Trophoblast cell (in vitro differentiated cells and primary cell): ENCODE data around the gene NRAS.

ENCODE experiments used
- DNase-seq, 2 donors: peaks; one replicate each; pipeline ENCODE4 v3.0.0-alpha.2; 2016
- H2AFZ ChIP-seq: 2 replicates; pipeline ENCODE4 v1.6.1; 2013; ENCODE audit warnings: low read length, moderate library complexity, mild to moderate bottlenecking; ENCODE audit not compliant: insufficient read depth, poor library complexity
- H2AK5ac ChIP-seq: 2 replicates; pipeline ENCODE4 v1.6.1; 2013; ENCODE audit warnings: mild to moderate bottlenecking, low read length
- H2BK120ac ChIP-seq: 2 replicates; pipeline ENCODE4 v1.6.1; 2013; ENCODE audit warnings: low read length, mild to moderate bottlenecking, moderate library complexity; ENCODE audit not compliant: insufficient read depth, poor library complexity
- H2BK12ac ChIP-seq: 2 replicates; pipeline ENCODE4 v1.6.1; 2013; ENCODE audit warnings: mild to moderate bottlenecking, low read length, moderate library complexity
- H2BK5ac ChIP-seq: 2 replicates; pipeline ENCODE4 v1.6.1; 2013; ENCODE audit warnings: low read length, low read depth, moderate library complexity, mild to moderate bottlenecking; ENCODE audit not compliant: poor library complexity
- H3K14ac ChIP-seq: 2 replicates; pipeline ENCODE4 v1.6.1; 2013; ENCODE audit warnings: mild to moderate bottlenecking, low read length
- H3K18ac ChIP-seq: 2 replicates; pipeline ENCODE4 v1.6.1; 2013; ENCODE audit warnings: mild to moderate bottlenecking, low read length
- H3K23ac ChIP-seq: 2 replicates; pipeline ENCODE4 v1.6.1; 2013; ENCODE audit warnings: low read length
- H3K27ac ChIP-seq: 2 replicates; pipeline ENCODE4 v1.5.1; 2013; ENCODE audit warnings: low read depth, mild to moderate bottlenecking, inconsistent platforms, low read length, moderate library complexity
- H3K27me3 ChIP-seq: 2 replicates; pipeline ENCODE4 v1.6.1; 2013; ENCODE audit warnings: inconsistent platforms, mild to moderate bottlenecking, low read length, moderate library complexity; ENCODE audit not compliant: insufficient read depth
- H3K36me3 ChIP-seq, 2 experiments: 1 replicate in 1 of 2; 2 replicates in 1 of 2; pipeline ENCODE4 v1.6.1; 2013; ENCODE audit warnings: low read length in 2 of 2, mild to moderate bottlenecking in 2 of 2, moderate library complexity in 1 of 2; ENCODE audit not compliant: insufficient read depth in 2 of 2, control insufficient read depth in 1 of 2
- H3K4ac ChIP-seq: 2 replicates; pipeline ENCODE4 v1.6.1; 2013; ENCODE audit warnings: low read depth, mild to moderate bottlenecking, low read length, moderate library complexity
- H3K4me1 ChIP-seq, 2 experiments: 1 replicate in 1 of 2; 2 replicates in 1 of 2; pipeline ENCODE4 v1.6.1; 2013; ENCODE audit warnings: low read length in 2 of 2, mild to moderate bottlenecking in 2 of 2, moderate library complexity in 1 of 2; ENCODE audit not compliant: insufficient read depth in 2 of 2, control insufficient read depth in 1 of 2
- H3K4me2 ChIP-seq: 2 replicates; pipeline ENCODE4 v1.6.1; 2013; ENCODE audit warnings: inconsistent platforms, mild to moderate bottlenecking, low read length, moderate library complexity
- H3K4me3 ChIP-seq: 2 replicates; pipeline ENCODE4 v1.5.1; 2013; ENCODE audit warnings: mild to moderate bottlenecking, low read depth, low read length, inconsistent platforms
- H3K79me1 ChIP-seq: one replicate; pipeline ENCODE4 v1.6.1; 2013; ENCODE audit warnings: low read length
- H3K79me2 ChIP-seq: 2 replicates; pipeline ENCODE4 v1.6.1; 2013; ENCODE audit warnings: low read length, mild to moderate bottlenecking; ENCODE audit not compliant: control insufficient read depth, insufficient read depth, poor library complexity
- H3K9ac ChIP-seq: 2 replicates; pipeline ENCODE4 v1.6.1; 2013; ENCODE audit warnings: mild to moderate bottlenecking, low read length
- H3K9me3 ChIP-seq: 2 replicates; pipeline ENCODE4 v1.6.1; 2013; ENCODE audit warnings: low read depth, mild to moderate bottlenecking, control low read depth, inconsistent platforms, low read length; ENCODE audit not compliant: insufficient read depth
- H4K12ac ChIP-seq: 2 replicates; pipeline ENCODE4 v1.6.1; 2013; ENCODE audit warnings: low read depth, mild to moderate bottlenecking, low read length, moderate library complexity
- H4K8ac ChIP-seq: 2 replicates; pipeline ENCODE4 v1.6.1; 2013; ENCODE audit warnings: low read depth, mild to moderate bottlenecking, low read length, moderate library complexity
- H4K91ac ChIP-seq: one replicate; pipeline ENCODE4 v1.6.1; 2013; ENCODE audit warnings: low read depth, mild to moderate bottlenecking, low read length, moderate library complexity
- WGBS: extraction: QIAGEN DNeasy Blood & Tissue Kit; methylation state at CpG from one replicate; pipeline ENCODE4 v1.1.7; 2013; ENCODE audit warnings: missing lambda C conversion rate; ENCODE audit not compliant: insufficient read length, insufficient coverage; ENCODE audit errors: extremely low coverage; 5-methylcytosine and 5-hydroxymethylcytosine counted together

The NRAS gene

DNA sequence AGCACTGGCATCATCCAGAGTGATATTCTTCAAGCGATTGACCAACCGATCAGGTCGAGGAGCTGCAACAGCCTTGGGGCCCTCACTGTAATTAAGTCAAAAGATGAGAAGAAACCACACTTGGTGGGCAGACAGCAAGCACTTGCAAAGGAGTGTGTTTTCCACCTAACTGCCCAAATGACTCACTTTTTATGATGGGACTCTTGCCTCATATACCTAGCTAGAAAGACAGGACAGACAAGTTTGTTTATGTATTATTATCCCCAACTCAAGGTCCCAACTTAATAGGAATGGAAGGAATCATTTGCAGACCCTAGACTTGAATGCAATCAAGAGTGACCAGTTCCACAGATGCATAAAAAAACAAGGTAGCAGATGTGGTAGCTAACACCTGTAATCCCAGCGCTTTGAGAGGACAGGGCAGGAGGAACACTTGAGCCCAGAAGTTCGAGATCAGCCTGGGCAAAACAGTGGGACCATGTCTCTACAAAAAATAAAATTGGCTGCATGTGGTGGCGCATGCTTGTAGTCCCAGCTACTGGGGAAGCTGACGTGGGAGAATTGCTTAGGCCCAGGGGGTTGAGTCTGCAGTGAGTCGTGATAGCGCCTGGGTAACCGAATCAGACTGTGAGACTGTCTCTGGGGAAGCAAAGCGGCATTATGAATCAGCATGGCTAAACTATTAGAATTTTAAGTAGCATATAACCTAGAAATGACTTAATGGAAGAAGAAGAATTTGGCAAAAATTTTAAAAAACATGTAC is 2.3 kb upstream of the NRAS start:
- Histone ChIP-seq H2BK120ac (no peak overlapping the region), H3K27ac (peak overlapping the region; percentile 51), H3K79me2 (peaks cover 7% of the 10 kb centered on the region), H3K9me3 (no peaks in the 10 kb centered on the region), H3K36me3 (peaks cover 20 to 37% of the 10 kb centered on the region in 2 experiments), H2AFZ (no peak overlapping the region), H3K79me1 (peaks cover 4% of the 10 kb centered on the region), H4K12ac (no peak overlapping the region), H3K4me3 (no peak overlapping the region), H3K4me2 (peak overlapping the region; percentile 22), H3K23ac (no peak overlapping the region), H4K8ac (peak overlapping the region; percentile 4), H2BK12ac (no peak overlapping the region), H2AK5ac (no peak overlapping the region), H3K18ac (no peak overlapping the region), H3K27me3 (no peaks in the 10 kb centered on the region), H3K9ac (no peak overlapping the region), H3K4me1 (no peaks in the 10 kb centered on the region), H4K91ac (no peak overlapping the region), H3K4ac (no peak overlapping the region), H2BK5ac (no peak overlapping the region), H3K14ac (no peak overlapping the region)
- DNase-seq: peak; percentile 27 to 75
- no CpG with 5 or more reads among the region's 11 CpGs for WGBS

DNA sequence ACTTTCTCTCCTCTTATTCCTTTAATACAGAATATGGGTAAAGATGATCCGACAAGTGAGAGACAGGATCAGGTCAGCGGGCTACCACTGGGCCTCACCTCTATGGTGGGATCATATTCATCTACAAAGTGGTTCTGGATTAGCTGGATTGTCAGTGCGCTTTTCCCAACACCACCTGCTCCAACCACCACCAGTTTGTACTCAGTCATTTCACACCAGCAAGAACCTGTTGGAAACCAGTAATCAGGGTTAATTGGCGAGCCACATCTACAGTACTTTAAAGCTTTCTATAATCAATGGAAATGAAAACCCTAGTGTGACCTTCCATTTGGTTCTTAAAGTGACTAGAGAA is 643 bp downstream of the NRAS start:
- WGBS: no CpG with 5 or more reads among the region's 4 CpGs
- Histone ChIP-seq H2AFZ (no peak overlapping the region), H3K14ac (peak overlapping the region; percentile 28), H3K23ac (no peak overlapping the region), H3K4ac (peak overlapping the region; percentile 85), H3K27ac (peak overlapping the region; percentile 79), H4K8ac (peak overlapping the region; percentile 91), H3K9me3 (no peaks in the 10 kb centered on the region), H3K79me1 (peaks cover 4% of the 10 kb centered on the region), H2BK120ac (no peak overlapping the region), H3K18ac (peak overlapping the region; percentile 6), H3K4me3 (peak overlapping the region; percentile 84), H4K91ac (peak overlapping the region; percentile 87), H2BK12ac (no peak overlapping the region), H3K4me2 (peak overlapping the region; percentile 97), H3K9ac (peak overlapping the region; percentile 88), H3K27me3 (no peaks in the 10 kb centered on the region), H3K4me1 (no peaks in the 10 kb centered on the region), H3K36me3 (peaks cover 19 to 30% of the 10 kb centered on the region in 2 experiments), H2BK5ac (peak overlapping the region; percentile 86), H3K79me2 (peaks cover 7% of the 10 kb centered on the region), H4K12ac (peak overlapping the region; percentile 6), H2AK5ac (peak overlapping the region; percentile 35)
- DNase-seq: no peak

DNA sequence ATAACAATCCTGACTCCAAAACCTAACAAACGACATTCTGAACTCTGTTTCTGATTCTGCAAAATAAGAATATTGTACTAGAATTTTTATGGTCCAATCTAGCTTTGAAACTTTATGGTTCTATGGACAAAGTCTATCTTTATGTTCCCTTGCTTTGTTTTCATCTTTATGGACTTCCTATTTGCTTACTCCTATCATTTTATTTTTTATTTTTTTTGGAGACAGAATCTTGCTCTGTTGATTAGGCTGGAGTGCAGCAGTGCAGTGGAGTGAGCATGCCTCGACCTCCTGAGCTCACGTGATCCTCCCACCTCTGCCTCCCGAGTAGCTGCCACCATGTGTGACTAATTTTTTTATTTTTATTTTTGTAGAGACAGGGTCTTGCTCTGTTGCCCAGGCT is 3.6 kb downstream of the NRAS start:
- Histone ChIP-seq H2AFZ (no peak overlapping the region), H3K9me3 (no peaks in the 10 kb centered on the region), H4K8ac (no peak overlapping the region), H3K79me1 (peaks cover 4% of the 10 kb centered on the region), H3K9ac (no peak overlapping the region), H3K4me2 (no peak overlapping the region), H4K91ac (no peak overlapping the region), H3K23ac (no peak overlapping the region), H3K27me3 (no peaks in the 10 kb centered on the region), H2BK12ac (no peak overlapping the region), H2AK5ac (no peak overlapping the region), H2BK5ac (no peak overlapping the region), H3K4ac (no peak overlapping the region), H3K36me3 (peaks cover 19 to 28% of the 10 kb centered on the region in 2 experiments), H2BK120ac (no peak overlapping the region), H3K18ac (no peak overlapping the region), H3K4me3 (no peak overlapping the region), H3K14ac (no peak overlapping the region), H3K27ac (no peak overlapping the region), H4K12ac (no peak overlapping the region), H3K79me2 (peaks cover 7% of the 10 kb centered on the region), H3K4me1 (no peaks in the 10 kb centered on the region)
- no CpG with 5 or more reads among the region's 4 CpGs for WGBS
- DNase-seq: no peak

DNA sequence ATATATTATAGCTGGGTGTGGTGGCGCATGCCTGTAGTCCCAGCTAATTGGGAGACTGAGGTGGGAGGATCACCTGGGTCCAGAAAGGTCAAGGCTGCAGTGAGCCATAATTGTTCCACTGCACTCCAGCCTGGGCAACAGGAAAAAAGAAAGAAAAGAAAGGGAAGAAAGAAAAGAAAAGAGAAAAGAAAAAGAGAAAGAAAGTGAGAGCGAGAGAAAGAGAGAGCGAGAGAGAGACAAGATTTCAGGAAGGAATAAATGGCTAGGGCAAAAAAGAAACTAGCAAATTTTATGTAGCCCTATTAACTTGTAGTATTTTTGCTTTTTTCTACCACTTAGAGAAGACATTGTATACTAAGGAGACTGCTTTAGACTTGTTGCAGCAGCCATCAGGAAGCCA is 6.2 kb downstream of the NRAS start:
- no peak overlapping the region for H4K91ac ChIP-seq
- no peak overlapping the region for H3K4me3 ChIP-seq
- H4K12ac ChIP-seq: no peak overlapping the region
- no peak overlapping the region for H2BK5ac ChIP-seq
- H4K8ac ChIP-seq: no peak overlapping the region
- H3K9me3 ChIP-seq: no peaks in the 10 kb centered on the region
- H3K4me1 ChIP-seq: no peaks in the 10 kb centered on the region
- WGBS: 100% methylated on average over 2 of the region's 3 CpGs
- no peaks in the 10 kb centered on the region for H3K79me1 ChIP-seq
- peaks cover 22 to 33% of the 10 kb centered on the region in 2 experiments for H3K36me3 ChIP-seq
- no peak for DNase-seq
- H2BK120ac ChIP-seq: no peak overlapping the region
- no peak overlapping the region for H3K4ac ChIP-seq
- no peak overlapping the region for H2AFZ ChIP-seq
- H3K79me2 ChIP-seq: no peaks in the 10 kb centered on the region
- H3K27me3 ChIP-seq: no peaks in the 10 kb centered on the region
- H3K9ac ChIP-seq: no peak overlapping the region
- no peak overlapping the region for H3K27ac ChIP-seq
- no peak overlapping the region for H3K4me2 ChIP-seq
- no peak overlapping the region for H3K18ac ChIP-seq
- no peak overlapping the region for H3K23ac ChIP-seq
- no peak overlapping the region for H2BK12ac ChIP-seq
- no peak overlapping the region for H3K14ac ChIP-seq
- H2AK5ac ChIP-seq: no peak overlapping the region
